DOHH2 (cell line): Measurements from ENCODE around the gene LAPTM5.

ENCODE experiments used
- EZH2phosphoT487 ChIP-seq: fragments of 200-600 bp; sonication (generic); IDR thresholded peaks from 2 replicates; pipeline ENCODE4 v1.6.1; 2017; ENCODE audit warnings: borderline replicate concordance, mild to moderate bottlenecking, antibody characterized with exemption, low read length, moderate library complexity, mixed read lengths
- TF ChIP-seq, protein P1 (sequence below): fragments of 200-600 bp; sonication (generic); IDR thresholded peaks from one replicate; pipeline ENCODE4 v1.5.1; 2014; ENCODE audit warnings: antibody characterized with exemption, mild to moderate bottlenecking, low read depth, low read length; ENCODE audit not compliant: poor library complexity, severe bottlenecking

DNA sequence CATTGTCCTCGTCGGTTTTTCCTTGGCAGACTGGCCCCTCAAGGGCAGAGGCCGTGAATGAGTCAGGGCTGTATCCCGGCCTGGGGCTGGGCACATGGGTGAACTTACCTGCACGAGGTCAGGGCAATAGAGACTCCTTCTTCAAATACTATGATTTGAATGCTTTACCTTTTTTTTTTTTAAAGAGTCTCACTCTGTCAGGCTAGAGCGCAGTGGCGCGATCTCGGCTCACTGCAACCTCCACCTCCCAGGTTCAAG, 5.0 kb downstream of the LAPTM5 start:
- TF ChIP-seq, protein P1, sequence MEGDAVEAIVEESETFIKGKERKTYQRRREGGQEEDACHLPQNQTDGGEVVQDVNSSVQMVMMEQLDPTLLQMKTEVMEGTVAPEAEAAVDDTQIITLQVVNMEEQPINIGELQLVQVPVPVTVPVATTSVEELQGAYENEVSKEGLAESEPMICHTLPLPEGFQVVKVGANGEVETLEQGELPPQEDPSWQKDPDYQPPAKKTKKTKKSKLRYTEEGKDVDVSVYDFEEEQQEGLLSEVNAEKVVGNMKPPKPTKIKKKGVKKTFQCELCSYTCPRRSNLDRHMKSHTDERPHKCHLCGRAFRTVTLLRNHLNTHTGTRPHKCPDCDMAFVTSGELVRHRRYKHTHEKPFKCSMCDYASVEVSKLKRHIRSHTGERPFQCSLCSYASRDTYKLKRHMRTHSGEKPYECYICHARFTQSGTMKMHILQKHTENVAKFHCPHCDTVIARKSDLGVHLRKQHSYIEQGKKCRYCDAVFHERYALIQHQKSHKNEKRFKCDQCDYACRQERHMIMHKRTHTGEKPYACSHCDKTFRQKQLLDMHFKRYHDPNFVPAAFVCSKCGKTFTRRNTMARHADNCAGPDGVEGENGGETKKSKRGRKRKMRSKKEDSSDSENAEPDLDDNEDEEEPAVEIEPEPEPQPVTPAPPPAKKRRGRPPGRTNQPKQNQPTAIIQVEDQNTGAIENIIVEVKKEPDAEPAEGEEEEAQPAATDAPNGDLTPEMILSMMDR, result no peak
- TF ChIP-seq EZH2phosphoT487, result no peak
